Measurements from ENCODE around the gene SCAMP5.

Gene SCAMP5, protein sequence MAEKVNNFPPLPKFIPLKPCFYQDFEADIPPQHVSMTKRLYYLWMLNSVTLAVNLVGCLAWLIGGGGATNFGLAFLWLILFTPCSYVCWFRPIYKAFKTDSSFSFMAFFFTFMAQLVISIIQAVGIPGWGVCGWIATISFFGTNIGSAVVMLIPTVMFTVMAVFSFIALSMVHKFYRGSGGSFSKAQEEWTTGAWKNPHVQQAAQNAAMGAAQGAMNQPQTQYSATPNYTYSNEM

GRCh38 chr15:74995182-74995778 is at the start of gene SCAMP5:
TSS of gene SCAMP5 (plus strand) at chr15:74995563. CDS start at chr15:75011840, 16,277 bp downstream.
- DNase-seq: peak; percentile 87 to 98

GRCh38 chr15:74950078-74950908 is 45.1 kb upstream of the SCAMP5 start:
- DNase-seq: peak in 1 of 2 experiments; percentile 50

DNA sequence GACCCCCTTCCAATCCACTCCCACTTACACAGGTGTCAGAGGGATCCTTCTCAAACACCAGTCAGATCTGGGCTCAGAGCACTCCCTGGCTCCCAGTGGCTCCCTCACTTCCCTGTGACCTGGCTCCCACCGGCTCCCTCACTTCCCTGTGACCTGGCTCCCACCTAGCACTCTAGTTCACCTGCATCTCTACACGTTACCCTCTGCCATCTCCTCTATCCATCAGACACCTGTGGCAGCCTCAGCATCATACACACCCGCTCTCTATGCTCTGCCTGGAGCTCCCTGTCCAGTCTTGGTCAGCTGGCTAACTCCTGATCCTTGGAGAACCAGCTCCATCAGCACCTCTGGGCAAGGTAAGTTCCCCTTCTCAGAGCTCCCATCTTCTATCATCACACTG is 44.4 kb upstream of the SCAMP5 start:
- DNase-seq: no peak

GRCh38 chr15:74954515-74954914 is 40.8 kb upstream of the SCAMP5 start:
- no peak for DNase-seq

GRCh38 chr15:74955017-74955416 is 40.3 kb upstream of the SCAMP5 start:
- DNase-seq: no peak

DNA sequence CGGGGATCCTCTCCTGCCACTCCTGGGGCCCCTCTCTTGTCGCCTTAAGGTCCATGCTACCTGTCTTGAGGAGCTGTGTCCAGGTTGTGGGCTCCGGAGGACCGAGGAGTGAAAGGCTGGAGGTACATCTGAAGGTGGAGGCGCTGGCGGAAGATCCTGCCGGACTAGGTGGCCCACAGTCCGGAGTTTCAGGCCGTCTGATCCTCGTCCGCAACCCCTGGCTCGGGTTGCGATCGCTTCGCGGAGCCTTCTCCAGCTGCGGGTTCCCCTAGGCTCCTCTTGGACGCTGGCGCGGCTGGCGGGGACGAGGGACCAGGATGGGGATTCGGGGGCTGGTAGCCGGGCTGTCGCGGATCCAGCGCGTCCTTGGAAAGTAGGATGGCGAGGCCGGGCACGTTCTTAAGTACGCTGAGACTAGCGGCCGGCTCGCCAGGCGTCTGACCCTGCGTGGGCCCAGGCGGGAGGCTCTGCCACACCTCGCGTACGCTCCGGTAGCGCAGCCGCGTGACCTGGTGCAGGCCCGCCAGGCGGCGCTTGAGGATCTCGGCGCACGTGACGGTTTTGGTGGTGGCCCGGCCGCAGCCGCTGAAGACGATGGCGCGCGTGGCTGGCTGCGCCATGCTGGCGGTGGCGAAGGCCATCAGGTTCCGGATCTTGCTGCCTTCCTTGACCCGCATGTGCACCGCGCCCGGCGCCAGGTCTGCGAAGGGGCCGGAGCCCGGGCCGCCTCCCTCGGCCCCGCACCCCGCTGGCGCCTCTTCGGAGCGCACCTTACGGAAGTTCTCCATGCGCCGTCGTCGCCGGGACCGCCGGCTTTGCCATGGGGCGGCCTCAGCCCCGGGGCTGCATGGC is 39.3 kb upstream of the SCAMP5 start:
- DNase-seq: no peak

GRCh38 chr15:74956648-74957475 is 38.5 kb upstream of the SCAMP5 start, which contains the start of gene RPP25:
TSS of gene RPP25 (minus strand) at chr15:74956772. CDS start at chr15:74956583, 189 bp downstream.
- DNase-seq: no peak

- no peak for DNase-seq
Observed at GRCh38 chr15:74957476-74958035, 37.8 kb upstream of the SCAMP5 start.

DNA sequence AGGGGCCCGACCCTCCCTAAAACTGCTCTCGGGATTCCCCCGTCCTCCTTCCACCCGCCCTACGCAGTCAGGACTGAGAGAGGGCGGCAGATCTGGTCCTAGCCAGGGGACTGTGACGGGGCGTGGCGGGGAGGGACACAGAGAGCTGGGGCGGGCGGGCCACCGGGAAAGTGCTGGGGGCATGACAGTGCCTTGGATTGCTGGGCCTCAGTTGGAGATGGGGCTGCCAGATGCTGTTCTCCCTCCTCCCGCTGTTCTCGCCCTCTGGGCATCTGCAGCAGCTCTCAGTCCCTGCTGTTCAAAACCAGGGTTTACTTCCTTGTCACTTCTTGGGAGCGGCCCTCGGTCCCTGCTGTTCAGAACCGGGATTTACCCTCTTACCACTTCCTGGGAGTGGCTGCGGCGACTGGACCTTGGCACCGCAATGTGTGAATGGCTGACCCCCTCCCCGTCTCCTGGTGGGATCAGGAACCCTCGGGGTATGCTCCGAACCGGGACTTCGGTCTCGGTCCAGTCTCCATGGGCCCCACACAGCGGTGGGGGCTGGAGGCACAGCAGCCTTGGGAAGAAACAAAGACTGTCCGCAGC is 36.9 kb upstream of the SCAMP5 start:
- no peak for DNase-seq

DNA sequence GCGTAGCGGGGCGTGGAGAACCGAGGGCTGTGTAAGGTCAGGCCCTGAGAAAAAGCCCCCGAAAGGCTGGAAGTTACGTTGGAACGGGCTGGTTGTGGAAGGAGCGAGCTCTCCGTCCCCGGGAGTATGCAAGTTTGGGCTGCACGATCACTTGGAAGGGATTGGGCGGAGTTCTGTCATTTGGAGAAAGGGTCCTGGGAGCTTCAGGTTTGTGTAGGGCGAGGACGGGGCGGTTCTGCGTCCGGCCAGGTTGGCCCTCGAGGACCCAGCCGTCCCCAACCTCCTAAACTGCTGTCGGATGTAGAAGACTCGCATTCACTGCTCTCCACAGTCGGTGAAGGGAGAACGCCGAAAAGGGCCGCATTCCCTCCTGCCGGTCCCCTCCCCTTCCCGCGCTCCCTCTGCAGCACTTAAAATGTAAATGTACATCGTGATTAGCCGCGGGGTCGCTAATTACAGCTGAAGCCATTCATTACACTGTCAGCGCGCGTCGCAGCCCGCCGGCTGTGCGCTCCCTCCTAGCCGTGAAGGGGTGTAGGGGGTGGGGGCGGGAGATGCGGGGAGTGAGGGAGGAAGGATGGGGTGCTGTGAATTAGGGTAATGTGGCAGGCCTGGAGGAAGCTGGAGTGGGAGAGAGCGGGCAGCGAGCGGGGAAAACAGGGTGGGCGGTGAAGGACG is 36.3 kb upstream of the SCAMP5 start:
- no peak for DNase-seq

DNA sequence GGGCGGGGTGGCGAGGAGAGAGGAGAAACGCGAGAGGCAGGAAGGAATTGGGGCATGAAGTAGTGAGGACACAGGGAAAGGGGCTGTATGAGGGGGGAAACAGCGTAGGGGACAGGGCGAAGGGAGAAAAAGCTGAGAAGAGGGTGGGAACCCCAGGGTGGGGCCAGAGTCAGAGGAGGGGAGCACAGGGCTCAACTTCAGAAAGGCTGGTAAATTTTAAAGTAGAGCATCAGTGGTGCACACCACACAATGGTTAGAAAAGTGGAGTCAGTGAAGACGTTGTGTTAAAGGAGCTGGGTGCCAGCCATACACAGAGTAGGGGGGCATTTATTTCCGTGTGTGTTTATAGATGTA is 35.8 kb upstream of the SCAMP5 start:
- DNase-seq: no peak

- no peak for DNase-seq
Observed at GRCh38 chr15:74960286-74960685, 35.1 kb upstream of the SCAMP5 start.

DNA sequence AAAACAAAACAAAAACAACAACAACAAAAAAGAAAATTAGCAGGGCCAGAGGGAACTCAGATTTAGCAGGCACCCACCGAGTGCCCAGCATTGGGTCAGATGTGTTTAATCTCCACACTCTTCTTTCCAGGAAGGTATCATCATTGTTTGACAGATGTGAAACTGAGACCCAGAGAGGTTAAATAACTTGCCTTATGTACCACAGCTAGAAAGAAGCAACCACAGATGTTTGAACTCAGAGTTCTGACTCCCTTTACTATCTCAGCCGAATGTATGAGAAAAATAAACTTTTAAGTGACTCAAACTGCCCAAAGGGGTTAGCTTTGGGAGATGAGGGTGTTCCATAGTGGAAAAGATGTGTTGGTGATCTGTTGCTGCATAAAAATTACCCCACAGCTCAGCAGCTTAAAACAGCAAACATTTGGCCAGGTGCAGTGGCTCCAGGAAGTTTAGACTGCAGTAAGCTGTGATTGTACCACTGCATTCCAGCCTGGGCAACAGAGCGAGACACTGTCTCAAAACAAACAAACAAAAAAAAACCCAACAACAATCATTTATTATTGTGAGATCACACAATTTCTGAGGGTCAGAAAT is 34.3 kb upstream of the SCAMP5 start:
- no peak for DNase-seq

DNA sequence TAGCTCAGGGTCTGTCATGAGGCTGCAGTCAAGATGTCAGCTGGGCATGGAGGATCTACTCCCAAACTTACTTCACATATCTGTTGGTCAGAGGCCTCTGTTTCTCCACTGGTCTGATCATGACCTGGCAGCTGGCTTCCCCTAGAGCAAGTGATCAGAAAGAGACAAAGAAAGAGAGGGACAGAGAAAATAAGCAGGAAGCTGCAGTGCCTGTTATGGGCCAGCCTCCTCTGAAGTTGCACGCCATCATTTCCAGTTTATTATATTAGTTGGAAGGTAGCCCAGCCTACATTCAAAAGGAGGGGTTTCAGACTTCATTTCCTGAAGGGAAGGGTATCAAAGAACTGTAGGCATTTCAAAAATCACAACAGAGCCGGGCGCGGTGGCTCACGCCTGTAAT is 33.7 kb upstream of the SCAMP5 start:
- no peak for DNase-seq

- DNase-seq: no peak
Observed at GRCh38 chr15:74962219-74962618, 33.1 kb upstream of the SCAMP5 start.

GRCh38 chr15:74962671-74963070 is 32.7 kb upstream of the SCAMP5 start:
- DNase-seq: no peak

DNA sequence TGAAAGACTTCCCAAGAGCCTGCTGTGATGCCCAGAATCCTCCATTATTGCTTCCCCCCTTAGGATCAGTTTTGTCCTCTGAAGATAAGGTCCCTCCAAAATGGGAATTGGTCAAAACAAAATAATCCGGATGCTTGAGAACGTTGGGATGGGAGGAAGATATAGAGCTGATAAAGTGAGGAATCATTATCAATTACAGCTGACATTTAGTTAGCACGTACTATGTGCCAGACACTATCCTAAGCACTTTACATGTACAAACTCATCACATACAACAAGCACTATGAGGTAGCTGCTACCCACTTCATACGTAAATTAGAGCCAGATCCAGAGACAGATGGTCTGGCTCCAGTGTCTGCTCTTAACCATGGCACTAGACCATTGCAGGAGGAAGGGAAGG is 32.1 kb upstream of the SCAMP5 start:
- no peak for DNase-seq

DNA sequence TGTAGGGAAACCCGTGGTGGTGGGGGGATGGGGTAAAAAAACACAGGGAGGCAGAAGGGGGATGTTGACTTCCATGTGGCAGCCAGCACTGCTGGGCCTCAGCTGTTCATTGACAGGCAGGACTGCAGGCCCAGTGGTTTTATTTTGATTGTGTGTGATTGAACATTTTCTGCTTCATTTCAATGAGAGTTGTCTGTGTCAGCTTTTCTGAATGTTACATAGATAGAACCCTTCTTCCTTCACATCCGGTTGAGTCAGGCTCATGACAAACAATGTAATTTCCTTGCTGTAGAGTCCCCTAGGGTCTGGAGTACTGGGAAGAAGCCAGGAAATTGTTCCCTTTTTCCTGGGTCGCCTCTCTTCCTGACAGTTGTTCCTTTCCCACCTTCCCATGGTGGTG is 30.6 kb upstream of the SCAMP5 start:
- DNase-seq: no peak

GRCh38 chr15:74967670-74968069 is 27.7 kb upstream of the SCAMP5 start:
- DNase-seq: no peak

- DNase-seq: no peak
Observed at GRCh38 chr15:74976159-74976558, 19.2 kb upstream of the SCAMP5 start.

Data from cerebellar nuclear complex (tissue), 1 donor.